NCI-H82 (cell line): ENCODE results near the gene ROBO1.

Source experiments
- DNase-seq: peaks from one replicate; lab custom pipeline; 2025; lab: John Stamatoyannopoulos, UW

ROBO1 gene

GRCh38 chr3:78875851-78876250, 891.9 kb downstream of the ROBO1 start:
- no peak for DNase-seq

- DNase-seq = no peak
Measured at GRCh38 chr3:78875436-78875835, 892.4 kb downstream of the ROBO1 start.

GRCh38 chr3:78873641-78874040, 894.2 kb downstream of the ROBO1 start:
- DNase-seq = no peak

- peak; percentile 24 for DNase-seq
Measured at GRCh38 chr3:78872195-78872594, 895.6 kb downstream of the ROBO1 start.

- no peak for DNase-seq
Measured at GRCh38 chr3:78871048-78871447, 896.8 kb downstream of the ROBO1 start.

- peak; percentile 25 for DNase-seq
Measured at GRCh38 chr3:78870484-78870883, 897.3 kb downstream of the ROBO1 start.

- DNase-seq = no peak
Measured at GRCh38 chr3:78868570-78868969, 899.2 kb downstream of the ROBO1 start.

GRCh38 chr3:78867409-78868372, 900.1 kb downstream of the ROBO1 start:
- peak; percentile 7 for DNase-seq

- no peak for DNase-seq
Measured at GRCh38 chr3:78863306-78864203, 904.2 kb downstream of the ROBO1 start.

GRCh38 chr3:78861156-78861555, 906.6 kb downstream of the ROBO1 start:
- no peak for DNase-seq

GRCh38 chr3:78860567-78860966, 907.2 kb downstream of the ROBO1 start:
- DNase-seq = no peak

- no peak for DNase-seq
Measured at GRCh38 chr3:78858910-78859309, 908.9 kb downstream of the ROBO1 start.

GRCh38 chr3:78858174-78858573, 909.6 kb downstream of the ROBO1 start:
- DNase-seq = no peak

- DNase-seq = peak; percentile 11
Measured at GRCh38 chr3:78857494-78858111, 910.2 kb downstream of the ROBO1 start.

GRCh38 chr3:78856164-78856563, 911.6 kb downstream of the ROBO1 start:
- no peak for DNase-seq

GRCh38 chr3:78855190-78855589, 912.6 kb downstream of the ROBO1 start:
- DNase-seq = peak; percentile 42

GRCh38 chr3:78848392-78849288, 919.2 kb downstream of the ROBO1 start:
- DNase-seq = peak; percentile 54

- no peak for DNase-seq
Measured at GRCh38 chr3:78847603-78848002, 920.2 kb downstream of the ROBO1 start.

- DNase-seq = no peak
Measured at GRCh38 chr3:78847203-78847602, 920.6 kb downstream of the ROBO1 start.

GRCh38 chr3:78846718-78847117, 921.1 kb downstream of the ROBO1 start:
- DNase-seq = peak; percentile 9

GRCh38 chr3:78845605-78846004, 922.2 kb downstream of the ROBO1 start:
- DNase-seq = no peak
